BE2C (cell line): Measurements from ENCODE around the gene TP73.

Experiments
- DNase-seq: peaks from one replicate; pipeline ENCODE4 v3.0.0-alpha.2; 2020
- H3K27me3 ChIP-seq: fragments of 250-450 bp; sonication (Bioruptor Pico); 2 replicates; pipeline ENCODE4 v1.5.1; 2020; ENCODE audit warnings: mild to moderate bottlenecking
- H3K36me3 ChIP-seq: fragments of 250-450 bp; sonication (Bioruptor Pico); 2 replicates; pipeline ENCODE4 v1.5.1; 2020; ENCODE audit warnings: mild to moderate bottlenecking
- H3K4me1 ChIP-seq: fragments of 250-450 bp; sonication (Bioruptor Pico); 2 replicates; pipeline ENCODE4 v1.5.1; 2020
- H3K4me3 ChIP-seq: 2 replicates; pipeline ENCODE4 v1.5.1; 2011; ENCODE audit warnings: low read depth, low read length
- H3K9me3 ChIP-seq: fragments of 250-450 bp; sonication (Bioruptor Pico); 2 replicates; pipeline ENCODE4 v1.5.1; 2020
- CTCF ChIP-seq: IDR thresholded peaks from 2 replicates; pipeline ENCODE4 v1.5.1; 2012; ENCODE audit warnings: mild to moderate bottlenecking, low read depth, low read length

TP73 gene

GRCh38 chr1:3683992-3684391 lies 31.7 kb downstream of the TP73 start:
- Histone ChIP-seq H3K27me3 (no peaks in the 10 kb centered on the region), H3K36me3 (no peaks in the 10 kb centered on the region), H3K4me3 (no peak overlapping the region), H3K9me3 (no peaks in the 10 kb centered on the region), H3K4me1 (no peaks in the 10 kb centered on the region)
- no peak for DNase-seq
- no peak for TF ChIP-seq CTCF

- TF ChIP-seq CTCF: no peak
- H3K4me3 ChIP-seq: no peak overlapping the region
- no peak for DNase-seq
- H3K4me1 ChIP-seq: no peaks in the 10 kb centered on the region
- no peaks in the 10 kb centered on the region for H3K36me3 ChIP-seq
- no peaks in the 10 kb centered on the region for H3K27me3 ChIP-seq
- H3K9me3 ChIP-seq: no peaks in the 10 kb centered on the region
Measured at GRCh38 chr1:3685222-3685621, 32.9 kb downstream of the TP73 start.

- H3K9me3 ChIP-seq: no peaks in the 10 kb centered on the region
- peaks cover 3% of the 10 kb centered on the region for H3K4me1 ChIP-seq
- H3K27me3 ChIP-seq: no peaks in the 10 kb centered on the region
- TF ChIP-seq CTCF: no peak
- no peak for DNase-seq
- H3K36me3 ChIP-seq: no peaks in the 10 kb centered on the region
- H3K4me3 ChIP-seq: no peak overlapping the region
Measured at GRCh38 chr1:3685906-3686305, 33.6 kb downstream of the TP73 start.

GRCh38 chr1:3687504-3687903 lies 35.2 kb downstream of the TP73 start:
- H3K36me3 ChIP-seq: no peaks in the 10 kb centered on the region
- peaks cover 14% of the 10 kb centered on the region for H3K4me1 ChIP-seq
- H3K9me3 ChIP-seq: no peaks in the 10 kb centered on the region
- H3K4me3 ChIP-seq: no peak overlapping the region
- TF ChIP-seq CTCF: no peak
- no peaks in the 10 kb centered on the region for H3K27me3 ChIP-seq
- DNase-seq: no peak

- no peaks in the 10 kb centered on the region for H3K27me3 ChIP-seq
- no peaks in the 10 kb centered on the region for H3K36me3 ChIP-seq
- no peak overlapping the region for H3K4me3 ChIP-seq
- no peaks in the 10 kb centered on the region for H3K9me3 ChIP-seq
- H3K4me1 ChIP-seq: peaks cover 19% of the 10 kb centered on the region
- no peak for TF ChIP-seq CTCF
- DNase-seq: no peak
Measured at GRCh38 chr1:3688356-3689137, 36.2 kb downstream of the TP73 start.

- H3K36me3 ChIP-seq: no peaks in the 10 kb centered on the region
- no peak for TF ChIP-seq CTCF
- H3K9me3 ChIP-seq: no peaks in the 10 kb centered on the region
- no peak overlapping the region for H3K4me3 ChIP-seq
- no peak for DNase-seq
- no peaks in the 10 kb centered on the region for H3K27me3 ChIP-seq
- peaks cover 19% of the 10 kb centered on the region for H3K4me1 ChIP-seq
Measured at GRCh38 chr1:3689138-3689750, 36.9 kb downstream of the TP73 start.
